ENCODE data around the gene CACHD1.
"Not testable (repeated sequence)": the region's sequence is repeated elsewhere in the genome, so short reads cannot be mapped to it uniquely, and the experiment has no call there.

CACHD1 gene

DNA sequence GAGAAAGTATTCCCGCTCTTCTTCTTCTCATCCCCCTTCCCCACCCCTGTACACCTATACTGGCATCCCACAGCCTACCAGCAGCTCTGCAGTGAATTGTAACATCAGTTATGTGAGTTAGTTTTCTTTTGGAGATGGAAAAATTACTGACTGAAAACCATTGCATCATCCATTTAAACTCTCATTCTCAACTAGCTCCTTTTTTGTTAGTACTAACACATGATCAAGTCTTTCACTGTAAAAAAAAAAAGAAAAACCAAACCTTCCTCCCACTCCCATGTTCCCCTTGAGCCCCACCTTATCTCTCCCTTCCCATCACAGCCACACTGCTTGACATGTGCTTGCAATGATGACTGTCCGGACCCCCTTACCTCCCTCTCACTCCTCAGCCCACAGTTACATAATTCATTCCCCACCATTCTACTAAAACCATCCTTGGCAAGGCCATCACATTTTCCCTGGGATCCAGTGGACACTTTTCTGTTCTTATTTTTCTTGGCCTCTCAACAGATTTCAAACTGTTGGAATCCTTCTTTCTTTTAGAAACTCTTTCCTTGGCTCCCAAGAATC lies 251.7 kb downstream of the CACHD1 start:
- DNase-seq (ENCODE audit: low read depth, low spot score) = no peak
- ChIA-PET CTCF (no interaction called here), POLR2A (no interaction called here)
- TF ChIP-seq, protein P1, sequence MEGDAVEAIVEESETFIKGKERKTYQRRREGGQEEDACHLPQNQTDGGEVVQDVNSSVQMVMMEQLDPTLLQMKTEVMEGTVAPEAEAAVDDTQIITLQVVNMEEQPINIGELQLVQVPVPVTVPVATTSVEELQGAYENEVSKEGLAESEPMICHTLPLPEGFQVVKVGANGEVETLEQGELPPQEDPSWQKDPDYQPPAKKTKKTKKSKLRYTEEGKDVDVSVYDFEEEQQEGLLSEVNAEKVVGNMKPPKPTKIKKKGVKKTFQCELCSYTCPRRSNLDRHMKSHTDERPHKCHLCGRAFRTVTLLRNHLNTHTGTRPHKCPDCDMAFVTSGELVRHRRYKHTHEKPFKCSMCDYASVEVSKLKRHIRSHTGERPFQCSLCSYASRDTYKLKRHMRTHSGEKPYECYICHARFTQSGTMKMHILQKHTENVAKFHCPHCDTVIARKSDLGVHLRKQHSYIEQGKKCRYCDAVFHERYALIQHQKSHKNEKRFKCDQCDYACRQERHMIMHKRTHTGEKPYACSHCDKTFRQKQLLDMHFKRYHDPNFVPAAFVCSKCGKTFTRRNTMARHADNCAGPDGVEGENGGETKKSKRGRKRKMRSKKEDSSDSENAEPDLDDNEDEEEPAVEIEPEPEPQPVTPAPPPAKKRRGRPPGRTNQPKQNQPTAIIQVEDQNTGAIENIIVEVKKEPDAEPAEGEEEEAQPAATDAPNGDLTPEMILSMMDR (IDR thresholded peaks at IDR 0.05; ENCODE audit: insufficient read depth, low read length, missing control alignments) = no peak
- H3K4me3 ChIP-seq (ENCODE audit: low read depth, low read length) = no peak overlapping the region

DNA sequence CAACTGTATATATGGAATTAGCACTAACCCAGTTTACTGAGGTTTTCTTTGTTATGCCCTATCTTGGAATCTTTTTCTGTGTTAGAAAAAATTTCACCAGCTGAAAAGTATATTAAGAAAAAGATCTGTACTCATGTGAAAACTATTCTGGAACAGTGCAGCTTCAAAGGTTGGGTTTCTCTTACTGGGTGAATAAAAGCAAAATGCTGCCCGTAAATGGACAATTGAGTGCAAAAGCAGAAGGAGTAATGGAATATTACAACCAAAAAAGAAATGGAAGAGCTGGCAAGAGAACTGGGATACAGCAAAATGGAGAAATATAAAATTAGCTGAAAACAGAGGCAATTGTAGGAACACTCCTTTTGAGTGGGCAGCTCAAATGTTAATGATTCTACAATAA lies 257.9 kb downstream of the CACHD1 start:
- CTCF ChIA-PET = no interaction called here
- TF ChIP-seq, protein P1 (IDR thresholded peaks at IDR 0.05; ENCODE audit: insufficient read depth, low read length, missing control alignments) = no peak
- POLR2A ChIA-PET = no interaction called here

DNA sequence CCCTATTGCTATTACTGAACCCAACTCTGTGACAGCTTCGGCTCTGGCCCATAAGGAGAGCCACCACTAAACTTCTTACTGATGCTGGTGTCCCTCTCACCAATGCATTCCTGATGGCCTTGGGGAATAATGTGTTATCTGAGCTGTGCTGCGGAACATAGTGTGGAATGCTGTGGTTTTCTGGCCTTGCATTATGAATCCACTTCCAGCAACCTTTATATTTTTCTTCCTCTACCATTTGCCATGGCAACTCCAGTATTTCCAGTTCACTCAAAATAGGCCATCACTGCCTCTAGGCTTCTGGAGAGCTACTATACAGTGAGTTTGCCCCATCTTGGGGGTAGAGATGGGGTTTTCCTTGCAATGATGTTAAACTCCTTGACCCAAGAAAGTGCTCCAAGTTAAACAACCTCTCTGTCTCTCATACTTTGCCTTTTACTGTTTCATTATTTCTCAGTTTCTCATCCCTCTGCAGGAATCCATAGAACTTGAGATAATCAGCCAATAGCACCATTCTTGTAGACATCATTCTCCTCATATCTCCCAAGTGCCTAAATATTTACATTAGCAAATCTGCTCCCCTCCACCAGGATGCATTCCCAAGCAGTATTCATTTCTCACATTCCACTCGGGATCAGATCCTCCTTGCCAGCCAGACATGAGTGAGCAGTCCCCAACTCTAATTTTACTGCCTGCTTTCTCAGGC lies 263.8 kb downstream of the CACHD1 start:
- CTCF ChIA-PET = interaction anchor here (0.9 kb wide), 1 partner anchor 12 kb away, joined by 3 read pairs; no protein-coding TSS in a partner anchor

More for the DNA sequence above, 257.9 kb downstream of the CACHD1 start:
- no peak for DNase-seq (ENCODE audit: low read depth, low spot score)
- no peak overlapping the region for H3K4me3 ChIP-seq (ENCODE audit: low read depth, low read length)

DNA sequence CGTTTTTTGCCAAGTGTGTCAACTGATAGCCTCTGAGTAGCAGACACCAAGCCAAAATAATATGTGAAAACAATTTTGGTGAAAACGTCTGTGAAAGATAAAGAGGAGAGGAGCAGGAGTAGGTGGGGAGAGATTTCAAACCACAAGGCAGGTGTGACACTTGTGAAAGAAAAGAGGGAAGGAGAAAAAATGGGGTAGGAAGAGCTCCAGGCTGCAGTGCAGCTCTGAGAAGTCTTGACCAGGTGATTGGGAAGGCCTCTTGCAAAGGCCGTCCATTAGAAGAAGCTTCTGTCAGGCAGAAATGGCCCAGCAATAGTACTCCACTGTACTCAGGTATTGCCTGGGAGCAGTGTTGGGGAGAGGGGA lies 264.3 kb downstream of the CACHD1 start:
- POLR2A ChIA-PET = no interaction called here
- no peak for DNase-seq (ENCODE audit: low read depth, low spot score)
- no peak overlapping the region for H3K4me3 ChIP-seq (ENCODE audit: low read depth, low read length)
- TF ChIP-seq, protein P1 (IDR thresholded peaks at IDR 0.05; ENCODE audit: insufficient read depth, low read length, missing control alignments) = no peak
- CTCF ChIA-PET = interaction anchor here (0.9 kb wide), 1 partner anchor 12 kb away, joined by 3 read pairs; no protein-coding TSS in a partner anchor

More for the DNA sequence above, 263.8 kb downstream of the CACHD1 start:
- POLR2A ChIA-PET = no interaction called here
- H3K4me3 ChIP-seq (ENCODE audit: low read depth, low read length) = no peak overlapping the region
- peak; percentile 21 for DNase-seq (ENCODE audit: low read depth, low spot score)
- TF ChIP-seq, protein P1 (IDR thresholded peaks at IDR 0.05; ENCODE audit: insufficient read depth, low read length, missing control alignments) = no peak

DNA sequence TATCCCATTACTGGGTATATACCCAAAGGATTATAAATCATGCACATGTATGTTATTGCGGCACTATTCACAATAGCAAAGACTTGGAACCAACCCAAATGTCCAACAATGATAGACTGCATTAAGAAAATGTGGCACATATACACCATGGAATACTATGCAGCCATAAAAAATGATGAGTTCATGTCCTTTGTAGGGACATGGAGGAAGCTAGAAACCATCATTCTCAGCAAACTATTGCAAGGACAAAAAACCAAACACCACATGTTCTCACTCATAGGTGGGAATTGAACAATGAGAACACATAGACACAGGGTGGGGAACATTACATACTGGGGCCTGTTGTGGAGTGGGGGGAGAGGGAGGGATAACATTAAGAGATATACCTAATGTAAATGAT lies 270.8 kb downstream of the CACHD1 start:
- POLR2A ChIA-PET, CTCF ChIA-PET: not testable (repeated sequence)

More for the DNA sequence above, 270.8 kb downstream of the CACHD1 start:
- not testable (repeated sequence) for H3K4me3 ChIP-seq (ENCODE audit: low read depth, low read length); DNase-seq (ENCODE audit: low read depth, low spot score)

Data from AG04449 (cell line).